ENCODE data around the gene GLP2R.

Gene GLP2R

DNA sequence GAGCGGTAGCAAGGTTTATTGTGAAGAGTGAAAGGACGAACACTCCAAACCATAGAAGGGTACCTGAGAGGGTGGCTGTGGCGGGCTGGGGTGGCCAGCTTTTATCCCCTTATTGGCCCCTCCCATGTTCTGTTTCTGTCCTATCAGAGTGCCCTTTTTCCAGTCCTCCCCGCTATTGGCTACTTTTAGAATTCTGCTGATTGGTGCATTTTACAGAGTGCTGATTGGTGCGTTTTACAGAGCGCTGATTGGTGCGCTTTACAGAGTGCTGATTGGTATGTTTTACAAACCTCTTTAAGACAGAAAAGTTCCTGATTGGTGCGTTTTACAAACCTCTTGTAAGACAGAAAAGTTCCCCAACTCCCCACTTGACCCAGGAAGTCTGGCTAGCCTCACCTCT lies 16.3 kb upstream of the GLP2R start:
- H3K4me3 ChIP-seq (ENCODE audit: low read depth, low read length), result no peak overlapping the region
- TF ChIP-seq, protein P1, sequence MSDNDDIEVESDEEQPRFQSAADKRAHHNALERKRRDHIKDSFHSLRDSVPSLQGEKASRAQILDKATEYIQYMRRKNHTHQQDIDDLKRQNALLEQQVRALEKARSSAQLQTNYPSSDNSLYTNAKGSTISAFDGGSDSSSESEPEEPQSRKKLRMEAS (IDR thresholded peaks at IDR 0.05; ENCODE audit: low read depth, low read length), result no peak
- TF ChIP-seq MYC (IDR thresholded peaks at IDR 0.05; ENCODE audit: low read depth, low read length) (no peak), POLR2A (IDR thresholded peaks at IDR 0.05; ENCODE audit: extremely low read depth, insufficient read length) (no peak)
- TF ChIP-seq, protein P2, sequence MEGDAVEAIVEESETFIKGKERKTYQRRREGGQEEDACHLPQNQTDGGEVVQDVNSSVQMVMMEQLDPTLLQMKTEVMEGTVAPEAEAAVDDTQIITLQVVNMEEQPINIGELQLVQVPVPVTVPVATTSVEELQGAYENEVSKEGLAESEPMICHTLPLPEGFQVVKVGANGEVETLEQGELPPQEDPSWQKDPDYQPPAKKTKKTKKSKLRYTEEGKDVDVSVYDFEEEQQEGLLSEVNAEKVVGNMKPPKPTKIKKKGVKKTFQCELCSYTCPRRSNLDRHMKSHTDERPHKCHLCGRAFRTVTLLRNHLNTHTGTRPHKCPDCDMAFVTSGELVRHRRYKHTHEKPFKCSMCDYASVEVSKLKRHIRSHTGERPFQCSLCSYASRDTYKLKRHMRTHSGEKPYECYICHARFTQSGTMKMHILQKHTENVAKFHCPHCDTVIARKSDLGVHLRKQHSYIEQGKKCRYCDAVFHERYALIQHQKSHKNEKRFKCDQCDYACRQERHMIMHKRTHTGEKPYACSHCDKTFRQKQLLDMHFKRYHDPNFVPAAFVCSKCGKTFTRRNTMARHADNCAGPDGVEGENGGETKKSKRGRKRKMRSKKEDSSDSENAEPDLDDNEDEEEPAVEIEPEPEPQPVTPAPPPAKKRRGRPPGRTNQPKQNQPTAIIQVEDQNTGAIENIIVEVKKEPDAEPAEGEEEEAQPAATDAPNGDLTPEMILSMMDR (IDR thresholded peaks at IDR 0.05; ENCODE audit: low read depth, low read length), result no peak
- no peak for DNase-seq (ENCODE audit: low read depth)

DNA sequence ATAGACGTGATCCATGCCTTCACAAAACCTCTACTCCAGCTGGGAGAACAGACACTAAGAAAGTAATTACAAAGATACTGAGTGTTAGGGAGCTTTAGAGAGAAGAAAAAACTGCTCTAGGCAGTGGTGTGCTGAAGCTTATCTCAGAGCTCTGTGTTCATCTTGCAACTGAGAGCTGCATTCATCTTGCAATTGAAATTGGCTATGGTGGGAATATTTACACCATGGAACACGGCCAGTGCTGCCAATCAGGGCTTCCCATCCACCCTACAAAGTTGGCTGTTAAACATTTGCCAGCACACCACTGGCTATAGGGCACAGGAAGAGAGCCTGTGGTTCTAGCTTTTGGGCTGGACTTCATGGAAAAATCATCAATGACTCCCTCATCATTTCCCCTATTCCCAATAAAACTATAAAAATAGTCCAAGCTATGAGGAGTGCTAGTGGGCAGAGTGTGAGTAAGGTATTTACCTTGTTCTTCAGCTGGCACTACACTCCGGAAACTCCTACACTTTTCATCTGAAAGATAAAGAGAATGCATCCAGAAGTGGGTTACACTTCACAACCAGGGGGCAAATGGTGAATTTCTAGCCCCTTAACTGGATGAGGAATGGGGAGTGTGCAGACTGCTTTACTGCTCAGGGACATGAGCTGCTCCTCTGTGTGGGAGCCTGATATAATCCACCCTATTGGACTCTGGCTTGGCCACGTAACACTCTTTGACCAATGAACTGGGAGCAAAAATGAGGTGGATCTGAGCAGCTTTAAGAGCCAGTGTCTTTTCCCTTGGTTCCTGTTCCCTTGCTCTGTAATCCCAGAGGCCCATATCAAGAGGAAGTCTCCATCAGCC lies 15.4 kb upstream of the GLP2R start:
- TF ChIP-seq MYC (IDR thresholded peaks at IDR 0.05; ENCODE audit: low read depth, low read length) (no peak), POLR2A (IDR thresholded peaks at IDR 0.05; ENCODE audit: extremely low read depth, insufficient read length) (no peak)
- TF ChIP-seq, protein P1 (IDR thresholded peaks at IDR 0.05; ENCODE audit: low read depth, low read length), result no peak
- TF ChIP-seq, protein P2 (IDR thresholded peaks at IDR 0.05; ENCODE audit: low read depth, low read length), result no peak
- H3K4me3 ChIP-seq (ENCODE audit: low read depth, low read length), result no peak overlapping the region
- DNase-seq (ENCODE audit: low read depth), result no peak

DNA sequence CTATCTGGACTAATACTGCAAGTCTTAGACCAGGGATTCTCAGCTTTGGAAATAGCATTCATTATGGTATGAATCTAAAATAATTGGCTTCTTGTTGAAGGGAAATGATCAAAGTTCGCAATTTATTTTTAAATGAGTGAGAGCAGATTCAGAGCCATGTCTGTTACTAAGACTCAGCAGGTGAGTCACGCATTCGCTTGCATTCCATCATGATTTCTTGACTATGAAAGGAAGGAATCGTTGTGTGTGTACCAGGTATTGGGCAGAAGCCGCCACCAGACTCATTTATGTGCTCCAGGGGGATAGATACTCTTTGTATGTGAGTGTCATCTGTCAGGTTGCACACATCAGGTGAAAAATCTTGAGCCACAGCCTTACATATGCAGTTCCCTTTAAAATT lies 14.6 kb upstream of the GLP2R start:
- H3K4me3 ChIP-seq (ENCODE audit: low read depth, low read length), result no peak overlapping the region
- no peak for DNase-seq (ENCODE audit: low read depth)
- TF ChIP-seq, protein P1 (IDR thresholded peaks at IDR 0.05; ENCODE audit: low read depth, low read length), result no peak
- no peak for TF ChIP-seq POLR2A (IDR thresholded peaks at IDR 0.05; ENCODE audit: extremely low read depth, insufficient read length)
- TF ChIP-seq, protein P2 (IDR thresholded peaks at IDR 0.05; ENCODE audit: low read depth, low read length), result no peak
- no peak for TF ChIP-seq MYC (IDR thresholded peaks at IDR 0.05; ENCODE audit: low read depth, low read length)

DNA sequence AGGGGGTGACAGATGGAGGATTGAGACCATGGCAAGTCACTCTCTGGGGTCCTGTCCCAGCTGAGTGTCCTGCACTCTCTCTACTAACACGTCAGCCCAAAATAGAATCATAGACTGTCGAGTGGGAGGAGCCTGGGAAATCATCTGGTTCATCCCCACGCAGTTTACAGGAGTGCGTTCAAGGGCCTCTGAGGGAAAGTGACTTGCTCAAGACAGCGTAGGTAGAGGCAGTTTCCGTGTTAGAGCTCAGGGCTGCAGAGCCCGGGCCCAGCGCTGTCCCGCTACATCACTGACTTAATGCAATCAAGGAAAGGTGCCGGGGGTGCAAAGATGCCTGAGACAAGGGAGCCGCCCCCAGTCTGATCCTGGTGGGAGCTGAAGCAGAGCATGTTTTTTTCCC lies 14.2 kb upstream of the GLP2R start:
- TF ChIP-seq POLR2A (IDR thresholded peaks at IDR 0.05; ENCODE audit: extremely low read depth, insufficient read length) (no peak), MYC (IDR thresholded peaks at IDR 0.05; ENCODE audit: low read depth, low read length) (no peak)
- TF ChIP-seq, protein P2 (IDR thresholded peaks at IDR 0.05; ENCODE audit: low read depth, low read length), result no peak
- TF ChIP-seq, protein P1 (IDR thresholded peaks at IDR 0.05; ENCODE audit: low read depth, low read length), result no peak
- DNase-seq (ENCODE audit: low read depth), result no peak
- no peak overlapping the region for H3K4me3 ChIP-seq (ENCODE audit: low read depth, low read length)

DNA sequence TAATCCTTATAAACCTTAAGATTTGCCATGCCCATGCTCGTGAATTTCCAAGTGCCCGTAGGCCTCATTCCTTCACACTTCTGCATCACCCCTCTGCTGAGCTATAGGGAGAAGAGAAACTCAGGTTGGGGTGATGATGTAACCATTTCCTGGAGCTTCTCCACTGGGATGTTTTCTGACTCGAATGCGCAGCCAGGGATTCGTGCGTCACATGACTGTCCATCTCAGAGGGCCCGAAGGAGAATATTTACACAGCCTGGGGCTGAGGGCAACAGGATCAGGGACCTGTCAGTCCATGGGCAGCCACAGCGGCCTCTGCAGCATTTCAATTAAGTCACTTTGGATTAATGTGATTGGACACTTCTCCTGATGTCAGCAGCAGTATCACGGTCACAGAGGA lies 12.6 kb upstream of the GLP2R start:
- TF ChIP-seq, protein P1 (IDR thresholded peaks at IDR 0.05; ENCODE audit: low read depth, low read length), result no peak
- TF ChIP-seq, protein P2 (IDR thresholded peaks at IDR 0.05; ENCODE audit: low read depth, low read length), result no peak
- TF ChIP-seq POLR2A (IDR thresholded peaks at IDR 0.05; ENCODE audit: extremely low read depth, insufficient read length) (no peak), MYC (IDR thresholded peaks at IDR 0.05; ENCODE audit: low read depth, low read length) (no peak)
- DNase-seq (ENCODE audit: low read depth), result no peak
- no peak overlapping the region for H3K4me3 ChIP-seq (ENCODE audit: low read depth, low read length)

Data from NB4 (cell line).